Right renal cortex interstitium (tissue), 3 donors: Measurements from ENCODE around the gene GDNF. TPM values are rescaled to one million over a fixed set of nuclear protein-coding genes. Genes with fewer than 3 reads are reported as not detected.
"Not testable (repeated sequence)": the region's sequence is repeated elsewhere in the genome, so short reads cannot be mapped to it uniquely, and the experiment has no call there.

ENCODE experiments used
- DNase-seq, 3 donors: peaks; one replicate each; pipeline ENCODE4 v3.0.0-alpha.2; 2013; ENCODE audit warnings: low read depth in 3 of 3, low spot score in 2 of 3
- polyA plus RNA-seq, 3 donors: library from polyadenylated mRNA; unstranded; fragments of 120-200 nt; gene quantifications; one replicate each; pipeline ENCODE4 v1.2.1, GENCODE V29; 2013; ENCODE audit not compliant: insufficient read length in 3 of 3

GDNF gene
- polyA plus RNA-seq, 3 donors, result 12.0 to 20.4 (median 12.9) TPM

- no peak for DNase-seq
Measured at GRCh38 chr5:37787742-37788141, 52.1 kb downstream of the GDNF start.

- no peak for DNase-seq
Measured at GRCh38 chr5:37786862-37787519, 52.9 kb downstream of the GDNF start.

GRCh38 chr5:37786416-37786815 lies 53.4 kb downstream of the GDNF start:
- DNase-seq, result no peak

- not testable (repeated sequence) for DNase-seq
Measured at GRCh38 chr5:37781409-37781808, 58.4 kb downstream of the GDNF start.

GRCh38 chr5:37777432-37778130 lies 62.3 kb downstream of the GDNF start:
- DNase-seq, result no peak

- no peak for DNase-seq
Measured at GRCh38 chr5:37776826-37777225, 63.0 kb downstream of the GDNF start.

- DNase-seq, result no peak
Measured at GRCh38 chr5:37774912-37775483, 64.8 kb downstream of the GDNF start.

GRCh38 chr5:37773809-37774208 lies 66.0 kb downstream of the GDNF start:
- no peak for DNase-seq

- no peak for DNase-seq
Measured at GRCh38 chr5:37772255-37772654, 67.6 kb downstream of the GDNF start.

GRCh38 chr5:37771731-37772130 lies 68.1 kb downstream of the GDNF start:
- no peak for DNase-seq

- DNase-seq, result no peak
Measured at GRCh38 chr5:37771203-37771611, 68.6 kb downstream of the GDNF start.

GRCh38 chr5:37770786-37771185 lies 69.1 kb downstream of the GDNF start:
- DNase-seq, result no peak

- no peak for DNase-seq
Measured at GRCh38 chr5:37769840-37770239, 70.0 kb downstream of the GDNF start.

GRCh38 chr5:37769108-37769507 lies 70.7 kb downstream of the GDNF start:
- no peak for DNase-seq

- no peak for DNase-seq
Measured at GRCh38 chr5:37768371-37768770, 71.5 kb downstream of the GDNF start.

GRCh38 chr5:37767961-37768360 lies 71.9 kb downstream of the GDNF start:
- no peak for DNase-seq

- DNase-seq, result no peak
Measured at GRCh38 chr5:37767251-37767650, 72.6 kb downstream of the GDNF start.
